Endothelial cell (in vitro differentiated cells): ENCODE data around the gene ADCY1. TPM values are rescaled to one million over a fixed set of nuclear protein-coding genes. Genes with fewer than 3 reads are reported as not detected.

ENCODE experiments used
- DNase-seq: peaks from one replicate; pipeline ENCODE4 v3.0.0; 2021; ENCODE audit warnings: low spot score
- H3K27ac Mint-ChIP-seq: one replicate; pipeline ENCODE4 v1.8.0; 2021; ENCODE audit warnings: mixed read lengths, inconsistent platforms; ENCODE audit not compliant: unreplicated experiment
- H3K27me3 Mint-ChIP-seq: one replicate; pipeline ENCODE4 v1.8.0; 2021; ENCODE audit warnings: mild to moderate bottlenecking, moderate library complexity, mixed read lengths, inconsistent platforms; ENCODE audit not compliant: unreplicated experiment
- H3K36me3 Mint-ChIP-seq: one replicate; pipeline ENCODE4 v1.8.0; 2021; ENCODE audit warnings: mild to moderate bottlenecking, low read depth, mixed read lengths, inconsistent platforms; ENCODE audit not compliant: unreplicated experiment
- H3K4me1 Mint-ChIP-seq: one replicate; pipeline ENCODE4 v1.8.0; 2021; ENCODE audit warnings: mild to moderate bottlenecking, mixed read lengths, inconsistent platforms; ENCODE audit not compliant: unreplicated experiment
- H3K4me3 Mint-ChIP-seq: one replicate; pipeline ENCODE4 v1.8.0; 2021; ENCODE audit warnings: mild to moderate bottlenecking, mixed read lengths, inconsistent platforms; ENCODE audit not compliant: unreplicated experiment
- H3K9me3 Mint-ChIP-seq: one replicate; pipeline ENCODE4 v1.8.0; 2021; ENCODE audit warnings: mixed read lengths, inconsistent platforms; ENCODE audit not compliant: unreplicated experiment
- CTCF ChIP-seq: fragments of 200-600 bp; sonication (generic); IDR thresholded peaks from one replicate; pipeline ENCODE4 v1.5.0; 2021; ENCODE audit warnings: antibody characterized with exemption; ENCODE audit not compliant: unreplicated experiment
- total RNA-seq: library from RNA; stranded (reverse); fragmentation: NEBNext Ultra II Directional; extraction: Animal tissue kit (Norgen Biotek cat#: 25700); gene quantifications from one replicate; pipeline ENCODE4 v1.2.1, GENCODE V29; 2021; ENCODE audit not compliant: unreplicated experiment

ADCY1 gene
- total RNA-seq, 1 donor from 2014 or later: 50.7 TPM

- Mint-ChIP-seq H3K4me1 (peaks cover 7% of the 10 kb centered on the region), H3K36me3 (peaks cover 43% of the 10 kb centered on the region), H3K27me3 (no peaks in the 10 kb centered on the region), H3K27ac (no peak overlapping the region), H3K9me3 (no peaks in the 10 kb centered on the region), H3K4me3 (no peak overlapping the region)
- DNase-seq: no peak
- TF ChIP-seq CTCF: no peak
These were observed 52.6 kb downstream of the ADCY1 start for GRCh38 chr7:45626441-45627430.

- H3K9me3 Mint-ChIP-seq: no peaks in the 10 kb centered on the region
- DNase-seq: no peak
- no peak for TF ChIP-seq CTCF
- H3K36me3 Mint-ChIP-seq: peaks cover 42% of the 10 kb centered on the region
- no peak overlapping the region for H3K4me3 Mint-ChIP-seq
- no peak overlapping the region for H3K27ac Mint-ChIP-seq
- no peaks in the 10 kb centered on the region for H3K27me3 Mint-ChIP-seq
- peaks cover 7% of the 10 kb centered on the region for H3K4me1 Mint-ChIP-seq
These were observed 53.7 kb downstream of the ADCY1 start for GRCh38 chr7:45627691-45628456.

- DNase-seq: no peak
- no peaks in the 10 kb centered on the region for H3K9me3 Mint-ChIP-seq
- H3K27me3 Mint-ChIP-seq: no peaks in the 10 kb centered on the region
- H3K36me3 Mint-ChIP-seq: peaks cover 21% of the 10 kb centered on the region
- H3K4me1 Mint-ChIP-seq: no peaks in the 10 kb centered on the region
- H3K4me3 Mint-ChIP-seq: no peak overlapping the region
- no peak overlapping the region for H3K27ac Mint-ChIP-seq
- TF ChIP-seq CTCF: no peak
These were observed 57.4 kb downstream of the ADCY1 start for GRCh38 chr7:45631569-45631968.

GRCh38 chr7:45636733-45637132, 62.6 kb downstream of the ADCY1 start:
- Mint-ChIP-seq H3K27ac (no peak overlapping the region), H3K36me3 (peaks cover 6% of the 10 kb centered on the region), H3K9me3 (no peaks in the 10 kb centered on the region), H3K4me3 (no peak overlapping the region), H3K27me3 (peaks cover 1% of the 10 kb centered on the region), H3K4me1 (peaks cover 36% of the 10 kb centered on the region)
- TF ChIP-seq CTCF: no peak
- DNase-seq: no peak
